CD14-positive monocyte (primary cell): ENCODE data around the gene NAA10. TPM values are rescaled to one million over a fixed set of nuclear protein-coding genes. Genes with fewer than 3 reads are reported as not detected.

Source experiments
- DNase-seq, 3 donors: peaks; one replicate each; pipeline ENCODE4 v3.0.0-alpha.2; 2011 to 2022
- H2AFZ ChIP-seq: 2 replicates; pipeline ENCODE4 v1.6.0; 2012; ENCODE audit warnings: mild to moderate bottlenecking, low read depth, low read length, inconsistent platforms; ENCODE audit not compliant: insufficient read depth, poor library complexity, severe bottlenecking
- H3K27ac ChIP-seq, 2 donors: 1 replicate in 1 of 2; 2 replicates in 1 of 2; pipeline ENCODE4 v1.5.1; 2012 to 2013; ENCODE audit warnings: low read length in 2 of 2, control low read depth in 1 of 2, inconsistent platforms in 1 of 2, low read depth in 1 of 2, mild to moderate bottlenecking in 1 of 2
- H3K27me3 ChIP-seq, 2 donors: one replicate each; pipeline versions ENCODE4 v1.6.0 to v1.6.1; 2011 to 2013; ENCODE audit warnings: low read length in 2 of 2; ENCODE audit not compliant: control insufficient read depth in 2 of 2, insufficient read depth in 2 of 2
- H3K36me3 ChIP-seq, 2 donors: replicated peaks in 1 of 2; 1 replicate in 1 of 2; 2 replicates in 1 of 2; pipeline versions ENCODE4 v1.5.1 to v1.6.1; 2012 to 2013; ENCODE audit warnings: low read length in 2 of 2, control low read depth in 1 of 2, inconsistent platforms in 1 of 2, mild to moderate bottlenecking in 1 of 2; ENCODE audit not compliant: insufficient read depth in 2 of 2, control insufficient read depth in 1 of 2
- H3K4me1 ChIP-seq, 2 donors: 1 replicate in 1 of 2; 2 replicates in 1 of 2; pipeline versions ENCODE4 v1.5.1 to v1.6.1; 2012 to 2013; ENCODE audit warnings: low read length in 2 of 2, control low read depth in 1 of 2, inconsistent platforms in 1 of 2, mild to moderate bottlenecking in 1 of 2, moderate library complexity in 1 of 2; ENCODE audit not compliant: insufficient read depth in 2 of 2, control insufficient read depth in 1 of 2
- H3K4me2 ChIP-seq: replicated peaks from 2 replicates; pipeline ENCODE3; 2012; ENCODE audit warnings: low read length, moderate library complexity, mild to moderate bottlenecking; ENCODE audit not compliant: poor library complexity, severe bottlenecking; ENCODE audit errors: extremely low read depth
- H3K4me3 ChIP-seq, 3 experiments: fragments of 200-600 bp in 1 of 3; sonication (generic) in 1 of 3; replicated peaks in 1 of 3; 1 replicate in 2 of 3; 2 replicates in 1 of 3; pipeline ENCODE4 v1.5.1; 2011 to 2013; ENCODE audit warnings: low read length in 3 of 3, mild to moderate bottlenecking in 3 of 3, control low read depth in 2 of 3, low read depth in 2 of 3, inconsistent platforms in 1 of 3, moderate library complexity in 1 of 3
- H3K79me2 ChIP-seq: 2 replicates; pipeline ENCODE4 v1.6.0; 2012; ENCODE audit warnings: mild to moderate bottlenecking, control low read depth, inconsistent platforms, low read length, moderate library complexity; ENCODE audit not compliant: insufficient read depth
- H3K9ac ChIP-seq: 2 replicates; pipeline ENCODE4 v1.6.0; 2017; ENCODE audit warnings: low read length, mild to moderate bottlenecking; ENCODE audit not compliant: insufficient read depth, poor library complexity, severe bottlenecking
- H3K9me3 ChIP-seq, 2 donors: replicated peaks in 1 of 2; 1 replicate in 1 of 2; 2 replicates in 1 of 2; pipeline versions ENCODE4 v1.5.1 to v1.6.1; 2012 to 2013; ENCODE audit warnings: low read length in 2 of 2, control low read depth in 1 of 2; ENCODE audit not compliant: control insufficient read depth in 1 of 2, insufficient read depth in 1 of 2
- H4K20me1 ChIP-seq: 2 replicates; pipeline ENCODE4 v1.6.0; 2012; ENCODE audit warnings: mild to moderate bottlenecking, low read length, control low read depth, moderate library complexity; ENCODE audit not compliant: insufficient read depth
- H3K27ac Mint-ChIP-seq, 7 donors: one replicate each; pipeline ENCODE4 v1.8.0; 2020; ENCODE audit warnings: mild to moderate bottlenecking in 7 of 7, mixed read lengths in 7 of 7, moderate library complexity in 6 of 7, inconsistent platforms in 2 of 7
- H3K27me3 Mint-ChIP-seq, 3 donors: one replicate each; pipeline ENCODE4 v1.8.0; 2021 to 2022; ENCODE audit warnings: low read depth in 3 of 3, mild to moderate bottlenecking in 3 of 3, mixed read lengths in 3 of 3, moderate library complexity in 3 of 3, inconsistent platforms in 1 of 3
- H3K36me3 Mint-ChIP-seq, 2 donors: one replicate each; pipeline ENCODE4 v1.8.0; 2020; ENCODE audit warnings: mixed read lengths in 2 of 2, inconsistent platforms in 1 of 2, mild to moderate bottlenecking in 1 of 2
- H3K4me1 Mint-ChIP-seq: one replicate; pipeline ENCODE4 v1.8.0; 2020; ENCODE audit warnings: mild to moderate bottlenecking, mixed read lengths
- H3K4me3 Mint-ChIP-seq, 2 donors: one replicate each; pipeline ENCODE4 v1.8.0; 2020; ENCODE audit warnings: mild to moderate bottlenecking in 2 of 2, mixed read lengths in 2 of 2, moderate library complexity in 1 of 2
- H3K9me3 Mint-ChIP-seq, 7 donors: one replicate each; pipeline ENCODE4 v1.8.0; 2020 to 2022; ENCODE audit warnings: mixed read lengths in 7 of 7, mild to moderate bottlenecking in 6 of 7, moderate library complexity in 6 of 7, inconsistent platforms in 2 of 7
- WGBS: methylation state at CpG from one replicate; pipeline ENCODE4 v1.1.5; 2013; ENCODE audit warnings: missing lambda C conversion rate; ENCODE audit not compliant: insufficient coverage; 5-methylcytosine and 5-hydroxymethylcytosine counted together
- intact Hi-C, 2 donors: fragments of 100-400 bp; cut with micrococcal nuclease; formaldehyde crosslinking; loops; one replicate each; pipeline versions ENCODE4 v1.15.0 to v1.15.1; 2023
- polyA plus RNA-seq, 3 donors: library from polyadenylated mRNA; depleted of rRNA in 1 of 3; unstranded in 2 of 3; stranded (reverse) in 1 of 3; fragments of 300-500 nt in 2 of 3; fragments of >200 nt in 1 of 3; fragmentation: Illumina TruSeq in 2 of 3; gene quantifications; 1 replicate in 2 of 3; 2 replicates in 1 of 3; pipeline ENCODE4 v1.2.3, GENCODE V29; 2012 to 2021
- TF ChIP-seq, protein P1 (sequence below): fragments of 200-600 bp; IDR thresholded peaks from one replicate; pipeline ENCODE4 v1.8.0; 2022; ENCODE audit warnings: antibody characterized with exemption, mild to moderate bottlenecking

The NAA10 gene
- polyA plus RNA-seq, 3 donors: 46.7 to 109 (median 47.9) TPM

DNA sequence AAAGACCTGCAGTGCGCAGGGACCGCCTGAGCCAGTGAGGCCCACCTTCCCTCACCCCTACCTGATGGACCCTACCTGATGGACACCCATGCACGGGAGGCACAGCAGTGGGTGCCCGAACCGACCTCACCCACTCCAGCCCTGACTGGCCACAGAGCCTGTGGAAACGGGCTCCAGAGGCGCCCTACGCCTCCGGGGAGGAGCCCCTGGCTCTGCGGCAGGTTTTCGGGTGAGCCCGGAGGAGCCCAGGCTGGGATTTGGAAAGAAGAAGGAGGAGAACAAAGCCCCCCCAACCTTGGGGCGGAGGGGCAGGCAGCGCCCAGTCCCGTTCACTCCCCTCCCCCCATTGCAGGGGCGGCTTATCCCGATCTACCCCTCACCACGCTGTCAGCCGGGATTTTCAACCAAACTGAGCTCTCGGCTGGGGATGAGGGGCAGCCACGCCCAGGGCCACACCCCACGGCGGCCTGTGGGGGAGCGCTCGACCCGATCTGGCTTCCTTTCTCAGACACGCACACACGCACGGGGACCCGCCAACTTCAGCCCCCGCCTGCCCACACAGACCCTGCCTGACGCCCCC is 49.5 kb downstream of the NAA10 start:
- Histone ChIP-seq H4K20me1 (peaks cover 3% of the 10 kb centered on the region), H3K36me3 (no peaks in the 10 kb centered on the region), H3K4me3 (no peak overlapping the region), H3K27ac (no peak overlapping the region), H3K4me1 (peaks cover 5 to 8% of the 10 kb centered on the region in 2 donors), H3K79me2 (no peaks in the 10 kb centered on the region), H3K4me2 (peak overlapping the region; percentile 22), H2AFZ (no peak overlapping the region), H3K9me3 (peaks cover 0 to 22% of the 10 kb centered on the region in 2 donors), H3K9ac (no peak overlapping the region), H3K27me3 (peaks cover 36 to 69% of the 10 kb centered on the region in 2 donors)
- Mint-ChIP-seq H3K9me3 (peaks cover 0 to 15% (median 7%) of the 10 kb centered on the region in 7 donors), H3K27me3 (peaks cover 51 to 92% (median 75%) of the 10 kb centered on the region in 3 donors), H3K4me1 (peaks cover 1% of the 10 kb centered on the region), H3K27ac (no peak overlapping the region), H3K36me3 (no peaks in the 10 kb centered on the region), H3K4me3 (peak overlapping the region in 1 of 2 donors; percentile 63)
- intact Hi-C loops: no loop called here
- WGBS: 0% methylated on average over 9 of the region's 32 CpGs
- DNase-seq: no peak
- TF ChIP-seq, protein P1, sequence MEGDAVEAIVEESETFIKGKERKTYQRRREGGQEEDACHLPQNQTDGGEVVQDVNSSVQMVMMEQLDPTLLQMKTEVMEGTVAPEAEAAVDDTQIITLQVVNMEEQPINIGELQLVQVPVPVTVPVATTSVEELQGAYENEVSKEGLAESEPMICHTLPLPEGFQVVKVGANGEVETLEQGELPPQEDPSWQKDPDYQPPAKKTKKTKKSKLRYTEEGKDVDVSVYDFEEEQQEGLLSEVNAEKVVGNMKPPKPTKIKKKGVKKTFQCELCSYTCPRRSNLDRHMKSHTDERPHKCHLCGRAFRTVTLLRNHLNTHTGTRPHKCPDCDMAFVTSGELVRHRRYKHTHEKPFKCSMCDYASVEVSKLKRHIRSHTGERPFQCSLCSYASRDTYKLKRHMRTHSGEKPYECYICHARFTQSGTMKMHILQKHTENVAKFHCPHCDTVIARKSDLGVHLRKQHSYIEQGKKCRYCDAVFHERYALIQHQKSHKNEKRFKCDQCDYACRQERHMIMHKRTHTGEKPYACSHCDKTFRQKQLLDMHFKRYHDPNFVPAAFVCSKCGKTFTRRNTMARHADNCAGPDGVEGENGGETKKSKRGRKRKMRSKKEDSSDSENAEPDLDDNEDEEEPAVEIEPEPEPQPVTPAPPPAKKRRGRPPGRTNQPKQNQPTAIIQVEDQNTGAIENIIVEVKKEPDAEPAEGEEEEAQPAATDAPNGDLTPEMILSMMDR: no peak

DNA sequence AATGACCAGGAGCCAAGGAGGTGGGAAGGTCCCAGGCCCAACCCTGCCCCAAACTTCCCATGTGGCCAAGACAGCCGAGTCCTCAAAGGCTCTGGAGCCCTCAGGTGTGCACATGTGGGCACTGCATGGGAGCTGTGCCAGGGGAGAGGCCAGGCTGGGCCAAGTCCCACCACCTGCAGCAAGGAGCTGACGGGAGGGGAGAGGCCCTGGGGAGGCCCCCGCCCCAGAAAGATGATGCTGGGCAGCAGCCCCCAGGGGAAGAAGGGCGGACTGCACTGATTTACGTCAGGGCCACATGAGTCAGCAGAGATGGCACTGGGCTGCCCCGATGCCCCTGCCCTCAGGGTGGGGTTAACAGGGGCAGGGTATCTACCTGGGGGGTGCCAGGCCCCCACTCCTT is 50.2 kb downstream of the NAA10 start:
- 54% methylated on average over 5 of the region's 6 CpGs for WGBS
- H3K9me3 Mint-ChIP-seq: peaks cover 0 to 9% (median 3%) of the 10 kb centered on the region in 7 donors

More for the DNA sequence above, 50.2 kb downstream of the NAA10 start:
- Histone ChIP-seq H4K20me1 (peaks cover 3% of the 10 kb centered on the region), H3K79me2 (no peaks in the 10 kb centered on the region), H3K4me1 (peaks cover 5 to 8% of the 10 kb centered on the region in 2 donors), H3K4me3 (no peak overlapping the region), H2AFZ (no peak overlapping the region), H3K27ac (no peak overlapping the region), H3K27me3 (peaks cover 35 to 73% of the 10 kb centered on the region in 2 donors), H3K4me2 (no peak overlapping the region), H3K36me3 (no peaks in the 10 kb centered on the region), H3K9me3 (peaks cover 0 to 16% of the 10 kb centered on the region in 2 donors), H3K9ac (no peak overlapping the region)
- DNase-seq: no peak
- Mint-ChIP-seq H3K4me3 (peak overlapping the region in 1 of 2 donors; percentile 63), H3K27me3 (peaks cover 52 to 92% (median 78%) of the 10 kb centered on the region in 3 donors), H3K27ac (no peak overlapping the region), H3K36me3 (no peaks in the 10 kb centered on the region), H3K4me1 (peaks cover 1% of the 10 kb centered on the region)
- intact Hi-C loops: no loop called here
- TF ChIP-seq, protein P1: no peak
